Trophoblast cell (in vitro differentiated cells and primary cell): Measurements from ENCODE around the gene SCNM1.

Source experiments
- DNase-seq, 2 donors: peaks; one replicate each; pipeline ENCODE4 v3.0.0-alpha.2; 2016
- H2AFZ ChIP-seq: 2 replicates; pipeline ENCODE4 v1.6.1; 2013; ENCODE audit warnings: low read length, moderate library complexity, mild to moderate bottlenecking; ENCODE audit not compliant: insufficient read depth, poor library complexity
- H2AK5ac ChIP-seq: 2 replicates; pipeline ENCODE4 v1.6.1; 2013; ENCODE audit warnings: mild to moderate bottlenecking, low read length
- H2BK120ac ChIP-seq: 2 replicates; pipeline ENCODE4 v1.6.1; 2013; ENCODE audit warnings: low read length, mild to moderate bottlenecking, moderate library complexity; ENCODE audit not compliant: insufficient read depth, poor library complexity
- H2BK12ac ChIP-seq: 2 replicates; pipeline ENCODE4 v1.6.1; 2013; ENCODE audit warnings: mild to moderate bottlenecking, low read length, moderate library complexity
- H2BK5ac ChIP-seq: 2 replicates; pipeline ENCODE4 v1.6.1; 2013; ENCODE audit warnings: low read length, low read depth, moderate library complexity, mild to moderate bottlenecking; ENCODE audit not compliant: poor library complexity
- H3K14ac ChIP-seq: 2 replicates; pipeline ENCODE4 v1.6.1; 2013; ENCODE audit warnings: mild to moderate bottlenecking, low read length
- H3K18ac ChIP-seq: 2 replicates; pipeline ENCODE4 v1.6.1; 2013; ENCODE audit warnings: mild to moderate bottlenecking, low read length
- H3K23ac ChIP-seq: 2 replicates; pipeline ENCODE4 v1.6.1; 2013; ENCODE audit warnings: low read length
- H3K27ac ChIP-seq: 2 replicates; pipeline ENCODE4 v1.5.1; 2013; ENCODE audit warnings: low read depth, mild to moderate bottlenecking, inconsistent platforms, low read length, moderate library complexity
- H3K27me3 ChIP-seq: 2 replicates; pipeline ENCODE4 v1.6.1; 2013; ENCODE audit warnings: inconsistent platforms, mild to moderate bottlenecking, low read length, moderate library complexity; ENCODE audit not compliant: insufficient read depth
- H3K36me3 ChIP-seq, 2 experiments: 1 replicate in 1 of 2; 2 replicates in 1 of 2; pipeline ENCODE4 v1.6.1; 2013; ENCODE audit warnings: low read length in 2 of 2, mild to moderate bottlenecking in 2 of 2, moderate library complexity in 1 of 2; ENCODE audit not compliant: insufficient read depth in 2 of 2, control insufficient read depth in 1 of 2
- H3K4ac ChIP-seq: 2 replicates; pipeline ENCODE4 v1.6.1; 2013; ENCODE audit warnings: low read depth, mild to moderate bottlenecking, low read length, moderate library complexity
- H3K4me1 ChIP-seq, 2 experiments: 1 replicate in 1 of 2; 2 replicates in 1 of 2; pipeline ENCODE4 v1.6.1; 2013; ENCODE audit warnings: low read length in 2 of 2, mild to moderate bottlenecking in 2 of 2, moderate library complexity in 1 of 2; ENCODE audit not compliant: insufficient read depth in 2 of 2, control insufficient read depth in 1 of 2
- H3K4me2 ChIP-seq: 2 replicates; pipeline ENCODE4 v1.6.1; 2013; ENCODE audit warnings: inconsistent platforms, mild to moderate bottlenecking, low read length, moderate library complexity
- H3K4me3 ChIP-seq: 2 replicates; pipeline ENCODE4 v1.5.1; 2013; ENCODE audit warnings: mild to moderate bottlenecking, low read depth, low read length, inconsistent platforms
- H3K79me1 ChIP-seq: one replicate; pipeline ENCODE4 v1.6.1; 2013; ENCODE audit warnings: low read length
- H3K79me2 ChIP-seq: 2 replicates; pipeline ENCODE4 v1.6.1; 2013; ENCODE audit warnings: low read length, mild to moderate bottlenecking; ENCODE audit not compliant: control insufficient read depth, insufficient read depth, poor library complexity
- H3K9ac ChIP-seq: 2 replicates; pipeline ENCODE4 v1.6.1; 2013; ENCODE audit warnings: mild to moderate bottlenecking, low read length
- H3K9me3 ChIP-seq: 2 replicates; pipeline ENCODE4 v1.6.1; 2013; ENCODE audit warnings: low read depth, mild to moderate bottlenecking, control low read depth, inconsistent platforms, low read length; ENCODE audit not compliant: insufficient read depth
- H4K12ac ChIP-seq: 2 replicates; pipeline ENCODE4 v1.6.1; 2013; ENCODE audit warnings: low read depth, mild to moderate bottlenecking, low read length, moderate library complexity
- H4K8ac ChIP-seq: 2 replicates; pipeline ENCODE4 v1.6.1; 2013; ENCODE audit warnings: low read depth, mild to moderate bottlenecking, low read length, moderate library complexity
- H4K91ac ChIP-seq: one replicate; pipeline ENCODE4 v1.6.1; 2013; ENCODE audit warnings: low read depth, mild to moderate bottlenecking, low read length, moderate library complexity
- WGBS: extraction: QIAGEN DNeasy Blood & Tissue Kit; methylation state at CpG from one replicate; pipeline ENCODE4 v1.1.7; 2013; ENCODE audit warnings: missing lambda C conversion rate; ENCODE audit not compliant: insufficient read length, insufficient coverage; ENCODE audit errors: extremely low coverage; 5-methylcytosine and 5-hydroxymethylcytosine counted together

The SCNM1 gene

DNA sequence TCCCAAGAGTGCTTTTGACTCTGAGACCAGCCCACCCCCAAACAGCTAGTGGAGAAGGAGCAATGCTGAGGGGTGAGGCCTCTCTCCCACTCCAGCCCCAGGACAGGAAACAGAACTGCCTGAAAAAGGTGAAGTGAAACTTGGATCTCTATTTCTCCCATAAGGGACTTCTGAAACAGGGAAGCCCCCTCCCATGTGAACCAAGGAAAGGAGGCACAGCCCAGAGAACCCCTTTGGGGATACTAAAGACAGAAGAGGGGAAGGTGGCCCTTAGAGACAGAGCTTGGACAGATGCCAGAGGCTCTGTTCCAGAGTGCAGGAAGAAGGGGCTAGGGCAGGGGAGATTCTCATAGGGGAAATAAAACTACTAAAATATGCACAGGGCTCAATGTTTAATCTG is 6.6 kb upstream of the SCNM1 start:
- Histone ChIP-seq H2BK5ac (no peak overlapping the region), H4K8ac (no peak overlapping the region), H4K12ac (no peak overlapping the region), H3K79me2 (no peaks in the 10 kb centered on the region), H3K14ac (no peak overlapping the region), H3K9me3 (no peaks in the 10 kb centered on the region), H3K27ac (no peak overlapping the region), H3K23ac (no peak overlapping the region), H2BK120ac (no peak overlapping the region), H3K4me1 (no peaks in the 10 kb centered on the region), H4K91ac (no peak overlapping the region), H3K27me3 (no peaks in the 10 kb centered on the region), H3K4me2 (no peak overlapping the region), H2AK5ac (no peak overlapping the region), H3K18ac (no peak overlapping the region), H3K36me3 (peaks cover 15 to 25% of the 10 kb centered on the region in 2 experiments), H3K9ac (no peak overlapping the region), H2AFZ (no peak overlapping the region), H3K79me1 (no peaks in the 10 kb centered on the region), H2BK12ac (no peak overlapping the region), H3K4ac (no peak overlapping the region), H3K4me3 (no peak overlapping the region)
- DNase-seq = no peak

DNA sequence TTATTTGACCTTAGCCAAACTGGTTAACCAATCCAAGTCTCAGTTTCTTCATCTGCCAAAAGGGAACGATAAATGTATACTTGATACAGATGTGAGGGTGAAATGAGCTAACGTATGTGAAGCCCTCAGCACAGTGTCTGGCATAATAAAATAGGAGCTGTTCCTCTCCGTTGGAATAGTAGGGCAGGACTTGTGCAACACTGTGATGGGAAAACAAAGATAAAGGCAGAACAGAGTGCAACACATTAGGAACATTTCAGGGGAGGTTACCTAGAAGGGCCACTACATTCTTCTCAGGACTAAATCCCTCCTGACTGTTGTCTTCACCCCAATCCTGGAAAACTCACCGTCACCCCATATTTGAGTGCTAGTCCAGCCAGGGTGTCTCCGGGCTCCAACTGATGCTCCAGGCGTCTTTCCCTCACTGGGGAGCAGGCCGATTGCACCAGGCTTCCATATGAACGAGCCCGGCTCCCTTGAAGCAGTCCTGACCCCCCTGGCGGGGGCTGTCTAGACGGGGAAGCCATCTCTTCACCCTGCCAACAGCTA is 1.1 kb upstream of the SCNM1 start:
- Histone ChIP-seq H3K9me3 (no peaks in the 10 kb centered on the region), H3K4ac (no peak overlapping the region), H2BK12ac (no peak overlapping the region), H3K18ac (peak overlapping the region; percentile 8), H3K27me3 (no peaks in the 10 kb centered on the region), H3K79me2 (peaks cover 10% of the 10 kb centered on the region), H2AK5ac (no peak overlapping the region), H3K23ac (no peak overlapping the region), H4K8ac (peak overlapping the region; percentile 97), H3K14ac (peak overlapping the region; percentile 5), H3K4me3 (peak overlapping the region; percentile 71), H3K4me2 (peak overlapping the region; percentile 87), H2BK5ac (no peak overlapping the region), H3K4me1 (peaks cover 4 to 9% of the 10 kb centered on the region in 2 experiments), H3K79me1 (peaks cover 4% of the 10 kb centered on the region), H3K27ac (peak overlapping the region; percentile 45), H4K91ac (peak overlapping the region; percentile 71), H2BK120ac (no peak overlapping the region), H2AFZ (peak overlapping the region; percentile 19), H3K9ac (peak overlapping the region; percentile 92), H3K36me3 (peaks cover 22 to 27% of the 10 kb centered on the region in 2 experiments), H4K12ac (no peak overlapping the region)
- DNase-seq = no peak
- no CpG with 5 or more reads among the region's 11 CpGs for WGBS

DNA sequence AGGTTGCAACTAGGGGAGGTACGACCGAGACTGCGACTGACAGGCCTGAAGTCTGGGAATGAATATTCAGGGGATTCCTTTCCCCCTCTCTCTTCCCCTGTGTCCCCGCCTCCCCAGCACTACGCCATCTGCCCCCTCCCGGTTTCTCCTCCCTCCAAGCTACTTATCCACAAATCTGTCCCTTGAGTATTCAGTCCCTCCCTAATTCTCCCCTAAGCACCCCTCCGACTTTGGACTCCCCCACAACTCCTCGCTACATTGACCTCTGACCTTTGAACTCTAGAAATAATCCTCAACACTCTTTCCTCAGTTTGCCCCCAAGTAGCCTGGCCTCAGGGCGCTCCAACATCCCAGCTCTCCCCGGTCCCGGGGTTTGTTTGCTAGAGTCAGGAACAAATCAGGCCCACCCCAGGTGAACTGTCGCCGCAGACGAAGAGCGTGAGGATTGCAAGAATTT is 635 bp upstream of the SCNM1 start:
- H3K4me2 ChIP-seq = peak overlapping the region; percentile 87
- H3K18ac ChIP-seq = peak overlapping the region; percentile 74
- peak overlapping the region; percentile 42 for H2BK5ac ChIP-seq
- peak overlapping the region; percentile 90 for H4K12ac ChIP-seq
- WGBS = no CpG with 5 or more reads among the region's 15 CpGs
- H3K27me3 ChIP-seq = no peaks in the 10 kb centered on the region
- H2AK5ac ChIP-seq = peak overlapping the region; percentile 39
- peaks cover 4% of the 10 kb centered on the region for H3K79me1 ChIP-seq
- H3K23ac ChIP-seq = no peak overlapping the region
- H3K4me1 ChIP-seq = peaks cover 4 to 9% of the 10 kb centered on the region in 2 experiments
- no peak overlapping the region for H2BK12ac ChIP-seq
- H3K79me2 ChIP-seq = peaks cover 10% of the 10 kb centered on the region
- H3K4ac ChIP-seq = peak overlapping the region; percentile 71
- H2BK120ac ChIP-seq = peak overlapping the region; percentile 29
- peak overlapping the region; percentile 71 for H4K91ac ChIP-seq
- DNase-seq = peak in 1 of 2 donors; percentile 17
- peak overlapping the region; percentile 92 for H3K9ac ChIP-seq
- peak overlapping the region; percentile 85 for H2AFZ ChIP-seq
- H3K36me3 ChIP-seq = peaks cover 22 to 28% of the 10 kb centered on the region in 2 experiments
- H3K4me3 ChIP-seq = peak overlapping the region; percentile 71
- H3K27ac ChIP-seq = peak overlapping the region; percentile 45
- peak overlapping the region; percentile 97 for H4K8ac ChIP-seq
- peak overlapping the region; percentile 83 for H3K14ac ChIP-seq
- H3K9me3 ChIP-seq = no peaks in the 10 kb centered on the region

DNA sequence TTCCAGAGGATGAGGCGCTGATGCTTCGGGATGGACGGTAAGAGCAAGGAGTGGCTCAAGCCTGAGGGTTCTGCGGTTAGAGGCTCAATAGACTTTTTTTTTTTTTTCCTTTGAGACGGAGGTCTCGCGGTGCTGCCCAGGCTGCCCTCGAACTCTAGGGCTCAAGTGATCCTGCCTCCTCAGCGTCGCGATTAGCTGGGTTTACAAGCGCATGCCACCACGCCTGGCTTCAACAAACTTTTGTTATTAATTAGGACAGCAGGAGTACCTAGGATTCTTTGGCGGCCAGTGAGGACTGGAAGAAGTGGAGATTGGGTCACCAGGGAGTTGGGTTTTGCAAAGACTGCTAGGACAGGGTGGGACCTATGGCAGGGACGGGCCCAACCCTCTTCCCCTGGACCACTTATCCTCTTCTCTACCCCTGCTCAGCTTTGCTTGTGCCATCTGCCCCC is 587 bp downstream of the SCNM1 start:
- peak overlapping the region; percentile 88 for H4K8ac ChIP-seq
- peak overlapping the region; percentile 80 for H3K4me3 ChIP-seq
- peak overlapping the region; percentile 82 for H3K4me2 ChIP-seq
- peak overlapping the region; percentile 37 for H3K27ac ChIP-seq
- no peak overlapping the region for H3K23ac ChIP-seq
- peak overlapping the region; percentile 90 for H3K9ac ChIP-seq
- peak overlapping the region; percentile 70 for H4K12ac ChIP-seq
- peak overlapping the region; percentile 28 for H3K18ac ChIP-seq
- H2AFZ ChIP-seq = peak overlapping the region; percentile 80
- no peak overlapping the region for H2BK12ac ChIP-seq
- no CpG with 5 or more reads among the region's 15 CpGs for WGBS
- H3K4me1 ChIP-seq = peaks cover 4 to 9% of the 10 kb centered on the region in 2 experiments
- DNase-seq = peak in 1 of 2 donors; percentile 27
- peak overlapping the region; percentile 57 for H2BK120ac ChIP-seq
- no peak overlapping the region for H2AK5ac ChIP-seq
- peak overlapping the region; percentile 77 for H3K4ac ChIP-seq
- H3K79me2 ChIP-seq = peaks cover 10% of the 10 kb centered on the region
- peak overlapping the region; percentile 52 for H3K14ac ChIP-seq
- H3K36me3 ChIP-seq = peaks cover 13 to 31% of the 10 kb centered on the region in 2 experiments
- H4K91ac ChIP-seq = peak overlapping the region; percentile 47
- peaks cover 2% of the 10 kb centered on the region for H3K9me3 ChIP-seq
- no peaks in the 10 kb centered on the region for H3K27me3 ChIP-seq
- H3K79me1 ChIP-seq = peaks cover 4% of the 10 kb centered on the region
- H2BK5ac ChIP-seq = no peak overlapping the region
